Measurements from ENCODE around the gene ADPRM.

DNA sequence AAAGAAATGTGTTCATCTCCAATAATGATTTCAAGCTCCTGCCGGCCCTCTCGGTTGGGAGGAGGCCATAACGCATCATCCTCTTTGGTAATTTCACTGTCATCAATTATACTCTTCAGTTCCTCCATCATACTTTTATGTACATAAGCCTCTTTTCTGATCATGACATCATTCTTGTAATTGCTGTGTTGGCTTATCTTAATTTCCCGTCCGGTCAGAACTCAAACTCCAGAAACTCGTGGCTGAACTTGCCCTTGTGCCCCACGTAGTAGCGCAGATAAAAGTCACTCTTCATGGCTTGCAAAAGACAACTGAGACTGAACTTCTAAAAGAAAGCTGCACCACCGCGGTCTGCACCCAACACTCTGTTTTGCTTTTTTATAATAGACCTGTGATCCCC is 18.8 kb downstream of the ADPRM start:
- TF ChIP-seq EZH2 (IDR thresholded peaks at IDR 0.05): no peak
- TF ChIP-seq, protein P1, sequence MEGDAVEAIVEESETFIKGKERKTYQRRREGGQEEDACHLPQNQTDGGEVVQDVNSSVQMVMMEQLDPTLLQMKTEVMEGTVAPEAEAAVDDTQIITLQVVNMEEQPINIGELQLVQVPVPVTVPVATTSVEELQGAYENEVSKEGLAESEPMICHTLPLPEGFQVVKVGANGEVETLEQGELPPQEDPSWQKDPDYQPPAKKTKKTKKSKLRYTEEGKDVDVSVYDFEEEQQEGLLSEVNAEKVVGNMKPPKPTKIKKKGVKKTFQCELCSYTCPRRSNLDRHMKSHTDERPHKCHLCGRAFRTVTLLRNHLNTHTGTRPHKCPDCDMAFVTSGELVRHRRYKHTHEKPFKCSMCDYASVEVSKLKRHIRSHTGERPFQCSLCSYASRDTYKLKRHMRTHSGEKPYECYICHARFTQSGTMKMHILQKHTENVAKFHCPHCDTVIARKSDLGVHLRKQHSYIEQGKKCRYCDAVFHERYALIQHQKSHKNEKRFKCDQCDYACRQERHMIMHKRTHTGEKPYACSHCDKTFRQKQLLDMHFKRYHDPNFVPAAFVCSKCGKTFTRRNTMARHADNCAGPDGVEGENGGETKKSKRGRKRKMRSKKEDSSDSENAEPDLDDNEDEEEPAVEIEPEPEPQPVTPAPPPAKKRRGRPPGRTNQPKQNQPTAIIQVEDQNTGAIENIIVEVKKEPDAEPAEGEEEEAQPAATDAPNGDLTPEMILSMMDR (IDR thresholded peaks at IDR 0.05): no peak

All from neural progenitor cell (in vitro differentiated cells).